ENCODE data around the gene PFDN6. TPM values are rescaled to one million over a fixed set of nuclear protein-coding genes. Genes with fewer than 3 reads are reported as not detected.

The PFDN6 gene
- total RNA-seq, 1 experiment from 2014 or later, result 66.7 TPM

GRCh38 chr6:33321227-33321626 lies 31.8 kb downstream of the PFDN6 start:
- Histone ChIP-seq H3K4me2 (ENCODE audit: low read depth, low read length, poor library complexity, severe bottlenecking) (peak overlapping the region; percentile 92), H3K4me3 (ENCODE audit: low read length) (peak overlapping the region; percentile 97), H3K4me1 (ENCODE audit: low read length) (peaks cover 57% of the 10 kb centered on the region), H3K27ac (ENCODE audit: low read length) (peak overlapping the region; percentile 92), H3K27me3 (ENCODE audit: low read length) (no peaks in the 10 kb centered on the region), H4K20me1 (ENCODE audit: insufficient read depth, low read depth, low read length) (peaks cover 20% of the 10 kb centered on the region), H3K9ac (ENCODE audit: low read length) (peak overlapping the region; percentile 97), H3K79me2 (ENCODE audit: low read length) (peaks cover 29% of the 10 kb centered on the region), H2AFZ (ENCODE audit: low read length) (no peak overlapping the region), H3K36me3 (ENCODE audit: insufficient read depth, low read length) (peaks cover 26% of the 10 kb centered on the region), H3K9me3 (ENCODE audit: low read length) (no peaks in the 10 kb centered on the region), H3K9me2 (replicated peaks; ENCODE audit: insufficient read depth, low read length) (no peaks in the 10 kb centered on the region)
- DNase-seq, result no peak

GRCh38 chr6:33323623-33323948 lies 34.2 kb downstream of the PFDN6 start:
- Histone ChIP-seq H3K9me2 (replicated peaks; ENCODE audit: insufficient read depth, low read length) (no peaks in the 10 kb centered on the region), H3K27me3 (ENCODE audit: low read length) (no peaks in the 10 kb centered on the region), H3K27ac (ENCODE audit: low read length) (peak overlapping the region; percentile 92), H2AFZ (ENCODE audit: low read length) (peak overlapping the region; percentile 73), H3K4me2 (ENCODE audit: low read depth, low read length, poor library complexity, severe bottlenecking) (peak overlapping the region; percentile 92), H3K9ac (ENCODE audit: low read length) (peak overlapping the region; percentile 84), H3K4me1 (ENCODE audit: low read length) (peaks cover 48% of the 10 kb centered on the region), H3K4me3 (ENCODE audit: low read length) (peak overlapping the region; percentile 97), H3K9me3 (ENCODE audit: low read length) (no peaks in the 10 kb centered on the region), H4K20me1 (ENCODE audit: insufficient read depth, low read depth, low read length) (peaks cover 20% of the 10 kb centered on the region), H3K36me3 (ENCODE audit: insufficient read depth, low read length) (peaks cover 25% of the 10 kb centered on the region), H3K79me2 (ENCODE audit: low read length) (peaks cover 29% of the 10 kb centered on the region)
- DNase-seq, result peak; percentile 65

- DNase-seq, result peak; percentile 89
- H2AFZ ChIP-seq (ENCODE audit: low read length), result peak overlapping the region; percentile 73
- no peaks in the 10 kb centered on the region for H3K27me3 ChIP-seq (ENCODE audit: low read length)
- H3K4me3 ChIP-seq (ENCODE audit: low read length), result peak overlapping the region; percentile 97
- H4K20me1 ChIP-seq (ENCODE audit: insufficient read depth, low read depth, low read length), result peaks cover 20% of the 10 kb centered on the region
- H3K27ac ChIP-seq (ENCODE audit: low read length), result peak overlapping the region; percentile 92
- peaks cover 20% of the 10 kb centered on the region for H3K36me3 ChIP-seq (ENCODE audit: insufficient read depth, low read length)
- no peaks in the 10 kb centered on the region for H3K9me3 ChIP-seq (ENCODE audit: low read length)
- peak overlapping the region; percentile 84 for H3K9ac ChIP-seq (ENCODE audit: low read length)
- peaks cover 29% of the 10 kb centered on the region for H3K79me2 ChIP-seq (ENCODE audit: low read length)
- peaks cover 42% of the 10 kb centered on the region for H3K4me1 ChIP-seq (ENCODE audit: low read length)
- no peaks in the 10 kb centered on the region for H3K9me2 ChIP-seq (replicated peaks; ENCODE audit: insufficient read depth, low read length)
- peak overlapping the region; percentile 92 for H3K4me2 ChIP-seq (ENCODE audit: low read depth, low read length, poor library complexity, severe bottlenecking)
Observed at GRCh38 chr6:33324125-33324524, 34.7 kb downstream of the PFDN6 start.

DNA sequence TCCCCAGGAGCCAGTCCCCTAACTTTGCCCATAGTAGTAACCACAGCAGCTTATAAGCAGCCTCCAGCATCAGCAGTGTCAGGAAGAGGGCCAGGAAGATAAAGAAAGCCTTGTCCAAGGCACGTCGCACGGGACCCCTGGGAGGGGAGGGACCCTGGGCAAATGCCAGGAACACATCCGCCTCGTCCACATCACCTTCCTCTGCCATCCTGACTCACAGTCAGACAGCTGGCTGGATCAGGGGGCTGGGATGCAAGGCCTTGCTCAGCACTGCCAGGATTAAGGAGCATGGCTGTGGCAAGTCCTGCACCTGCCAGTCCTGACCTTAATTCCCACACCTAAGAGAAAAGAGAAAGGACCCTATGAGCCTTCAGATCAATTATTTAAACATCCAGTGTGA lies 39.7 kb downstream of the PFDN6 start:
- DNase-seq, result no peak
- Histone ChIP-seq H3K27me3 (ENCODE audit: low read length) (no peaks in the 10 kb centered on the region), H3K4me1 (ENCODE audit: low read length) (peaks cover 6% of the 10 kb centered on the region), H3K36me3 (ENCODE audit: insufficient read depth, low read length) (no peaks in the 10 kb centered on the region), H3K4me2 (ENCODE audit: low read depth, low read length, poor library complexity, severe bottlenecking) (no peak overlapping the region), H3K4me3 (ENCODE audit: low read length) (no peak overlapping the region), H3K79me2 (ENCODE audit: low read length) (no peaks in the 10 kb centered on the region), H3K27ac (ENCODE audit: low read length) (no peak overlapping the region), H3K9me3 (ENCODE audit: low read length) (no peaks in the 10 kb centered on the region), H3K9ac (ENCODE audit: low read length) (no peak overlapping the region), H3K9me2 (replicated peaks; ENCODE audit: insufficient read depth, low read length) (no peaks in the 10 kb centered on the region), H4K20me1 (ENCODE audit: insufficient read depth, low read depth, low read length) (no peaks in the 10 kb centered on the region), H2AFZ (ENCODE audit: low read length) (no peak overlapping the region)

GRCh38 chr6:33330736-33331135 lies 41.3 kb downstream of the PFDN6 start:
- DNase-seq, result no peak
- H3K9me2 ChIP-seq (replicated peaks; ENCODE audit: insufficient read depth, low read length), result no peaks in the 10 kb centered on the region
- no peak overlapping the region for H2AFZ ChIP-seq (ENCODE audit: low read length)
- no peaks in the 10 kb centered on the region for H4K20me1 ChIP-seq (ENCODE audit: insufficient read depth, low read depth, low read length)
- H3K4me2 ChIP-seq (ENCODE audit: low read depth, low read length, poor library complexity, severe bottlenecking), result no peak overlapping the region
- no peaks in the 10 kb centered on the region for H3K79me2 ChIP-seq (ENCODE audit: low read length)
- no peaks in the 10 kb centered on the region for H3K4me1 ChIP-seq (ENCODE audit: low read length)
- no peak overlapping the region for H3K27ac ChIP-seq (ENCODE audit: low read length)
- H3K27me3 ChIP-seq (ENCODE audit: low read length), result no peaks in the 10 kb centered on the region
- H3K9me3 ChIP-seq (ENCODE audit: low read length), result no peaks in the 10 kb centered on the region
- H3K9ac ChIP-seq (ENCODE audit: low read length), result no peak overlapping the region
- no peak overlapping the region for H3K4me3 ChIP-seq (ENCODE audit: low read length)
- H3K36me3 ChIP-seq (ENCODE audit: insufficient read depth, low read length), result no peaks in the 10 kb centered on the region

- no peak overlapping the region for H3K4me2 ChIP-seq (ENCODE audit: low read depth, low read length, poor library complexity, severe bottlenecking)
- H2AFZ ChIP-seq (ENCODE audit: low read length), result no peak overlapping the region
- H3K4me3 ChIP-seq (ENCODE audit: low read length), result no peak overlapping the region
- H3K36me3 ChIP-seq (ENCODE audit: insufficient read depth, low read length), result no peaks in the 10 kb centered on the region
- DNase-seq, result no peak
- H3K9me2 ChIP-seq (replicated peaks; ENCODE audit: insufficient read depth, low read length), result no peaks in the 10 kb centered on the region
- no peaks in the 10 kb centered on the region for H3K4me1 ChIP-seq (ENCODE audit: low read length)
- no peaks in the 10 kb centered on the region for H3K9me3 ChIP-seq (ENCODE audit: low read length)
- no peak overlapping the region for H3K27ac ChIP-seq (ENCODE audit: low read length)
- no peaks in the 10 kb centered on the region for H3K27me3 ChIP-seq (ENCODE audit: low read length)
- H3K9ac ChIP-seq (ENCODE audit: low read length), result no peak overlapping the region
- H4K20me1 ChIP-seq (ENCODE audit: insufficient read depth, low read depth, low read length), result no peaks in the 10 kb centered on the region
- no peaks in the 10 kb centered on the region for H3K79me2 ChIP-seq (ENCODE audit: low read length)
Observed at GRCh38 chr6:33333666-33334065, 44.3 kb downstream of the PFDN6 start.

DNA sequence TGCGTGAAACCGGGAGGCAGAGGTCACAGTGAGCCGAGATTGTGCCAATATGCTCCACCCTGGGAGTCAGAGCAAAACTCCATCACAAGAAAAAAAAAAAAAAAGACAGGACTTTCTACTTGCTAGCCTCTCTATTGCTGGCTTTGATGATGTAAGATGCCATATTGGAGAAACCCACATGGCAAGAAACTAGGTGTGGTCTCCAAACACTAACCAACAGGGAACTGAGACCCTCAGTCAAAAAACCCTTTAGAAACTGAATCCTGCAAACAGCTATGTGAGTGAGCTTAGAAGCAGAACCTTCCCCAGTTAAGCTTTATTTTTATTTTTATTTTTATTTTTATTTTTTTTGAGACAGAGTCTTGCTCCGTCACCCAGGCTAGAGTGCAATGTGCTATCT lies 46.5 kb downstream of the PFDN6 start:
- Histone ChIP-seq H3K4me2 (ENCODE audit: low read depth, low read length, poor library complexity, severe bottlenecking) (no peak overlapping the region), H3K9ac (ENCODE audit: low read length) (no peak overlapping the region), H3K9me3 (ENCODE audit: low read length) (no peaks in the 10 kb centered on the region), H3K79me2 (ENCODE audit: low read length) (no peaks in the 10 kb centered on the region), H3K27ac (ENCODE audit: low read length) (no peak overlapping the region), H2AFZ (ENCODE audit: low read length) (no peak overlapping the region), H3K4me1 (ENCODE audit: low read length) (no peaks in the 10 kb centered on the region), H3K27me3 (ENCODE audit: low read length) (no peaks in the 10 kb centered on the region), H3K9me2 (replicated peaks; ENCODE audit: insufficient read depth, low read length) (no peaks in the 10 kb centered on the region), H3K4me3 (ENCODE audit: low read length) (no peak overlapping the region), H4K20me1 (ENCODE audit: insufficient read depth, low read depth, low read length) (no peaks in the 10 kb centered on the region), H3K36me3 (ENCODE audit: insufficient read depth, low read length) (no peaks in the 10 kb centered on the region)
- no peak for DNase-seq

DNA sequence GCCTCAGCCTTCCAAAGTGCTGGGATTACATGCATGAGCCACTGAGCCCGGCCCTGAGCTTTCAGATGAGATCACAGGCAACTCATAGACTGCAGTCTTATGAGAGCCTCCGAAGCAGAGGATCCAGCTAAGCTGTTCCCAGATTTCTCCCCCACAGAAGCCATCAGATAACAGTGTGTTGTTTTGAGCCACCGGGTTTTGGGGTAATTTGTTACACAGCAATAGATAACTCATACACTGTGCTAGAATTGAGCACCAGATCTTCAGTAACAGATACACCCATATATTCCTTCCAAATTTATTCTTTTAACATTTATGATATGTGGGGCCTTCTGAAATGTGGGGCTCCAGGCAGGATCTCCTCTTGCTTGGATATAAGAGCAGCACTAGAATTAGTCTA lies 47.1 kb downstream of the PFDN6 start:
- H3K4me2 ChIP-seq (ENCODE audit: low read depth, low read length, poor library complexity, severe bottlenecking), result no peak overlapping the region
- H2AFZ ChIP-seq (ENCODE audit: low read length), result no peak overlapping the region
- H3K4me1 ChIP-seq (ENCODE audit: low read length), result no peaks in the 10 kb centered on the region

DNA sequence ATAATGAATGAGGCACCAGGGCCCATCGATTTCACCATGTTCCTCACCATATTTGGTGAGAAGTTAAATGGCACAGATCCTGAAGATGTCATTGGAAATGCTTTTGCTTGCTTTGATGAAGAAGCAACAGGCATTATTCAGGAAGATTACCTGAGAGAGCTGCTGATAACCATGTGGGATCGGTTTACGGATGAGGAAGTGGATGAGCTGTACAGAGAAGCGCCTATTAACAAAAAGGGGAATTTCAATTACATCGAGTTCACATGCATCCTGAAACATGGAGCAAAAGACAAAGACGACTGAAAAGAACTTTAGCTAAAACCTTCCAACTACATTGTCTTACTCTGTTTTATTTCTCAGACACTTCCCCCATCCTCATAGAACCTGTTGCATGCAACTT lies 49.8 kb downstream of the PFDN6 start:
- peaks cover 4% of the 10 kb centered on the region for H3K4me1 ChIP-seq (ENCODE audit: low read length)
- H3K79me2 ChIP-seq (ENCODE audit: low read length), result no peaks in the 10 kb centered on the region
- H2AFZ ChIP-seq (ENCODE audit: low read length), result no peak overlapping the region
- H3K27me3 ChIP-seq (ENCODE audit: low read length), result no peaks in the 10 kb centered on the region
- H3K4me2 ChIP-seq (ENCODE audit: low read depth, low read length, poor library complexity, severe bottlenecking), result no peak overlapping the region
- no peak overlapping the region for H3K27ac ChIP-seq (ENCODE audit: low read length)
- no peak overlapping the region for H3K4me3 ChIP-seq (ENCODE audit: low read length)
- no peaks in the 10 kb centered on the region for H4K20me1 ChIP-seq (ENCODE audit: insufficient read depth, low read depth, low read length)
- no peaks in the 10 kb centered on the region for H3K9me2 ChIP-seq (replicated peaks; ENCODE audit: insufficient read depth, low read length)
- no peak for DNase-seq
- no peaks in the 10 kb centered on the region for H3K36me3 ChIP-seq (ENCODE audit: insufficient read depth, low read length)
- no peak overlapping the region for H3K9ac ChIP-seq (ENCODE audit: low read length)
- H3K9me3 ChIP-seq (ENCODE audit: low read length), result no peaks in the 10 kb centered on the region

More for the DNA sequence above, 47.1 kb downstream of the PFDN6 start:
- H3K27ac ChIP-seq (ENCODE audit: low read length), result no peak overlapping the region
- no peaks in the 10 kb centered on the region for H3K36me3 ChIP-seq (ENCODE audit: insufficient read depth, low read length)
- H3K27me3 ChIP-seq (ENCODE audit: low read length), result no peaks in the 10 kb centered on the region
- no peaks in the 10 kb centered on the region for H4K20me1 ChIP-seq (ENCODE audit: insufficient read depth, low read depth, low read length)
- H3K9me3 ChIP-seq (ENCODE audit: low read length), result no peaks in the 10 kb centered on the region
- no peak overlapping the region for H3K9ac ChIP-seq (ENCODE audit: low read length)
- no peaks in the 10 kb centered on the region for H3K79me2 ChIP-seq (ENCODE audit: low read length)
- H3K4me3 ChIP-seq (ENCODE audit: low read length), result no peak overlapping the region
- DNase-seq, result no peak
- H3K9me2 ChIP-seq (replicated peaks; ENCODE audit: insufficient read depth, low read length), result no peaks in the 10 kb centered on the region
